SK-N-MC (cell line): ENCODE data around the gene DAB2IP.

Experiments
- EZH2 ChIP-seq: fragments of 200-600 bp; sonication (generic); IDR thresholded peaks from one replicate; pipeline ENCODE4 v1.6.1; 2017; ENCODE audit warnings: antibody characterized with exemption
- FOXP2 ChIP-seq: optimal IDR thresholded peaks from 2 replicates; pipeline ENCODE3; 2011; ENCODE audit warnings: mild to moderate bottlenecking, moderate library complexity; ENCODE audit not compliant: insufficient read depth; ENCODE audit errors: extremely low read length, control extremely low read depth
- POLR2AphosphoS5 ChIP-seq: IDR thresholded peaks from 2 replicates; pipeline ENCODE4 v1.6.1; 2012; ENCODE audit warnings: mild to moderate bottlenecking, low read depth, low read length, borderline replicate concordance

DNA sequence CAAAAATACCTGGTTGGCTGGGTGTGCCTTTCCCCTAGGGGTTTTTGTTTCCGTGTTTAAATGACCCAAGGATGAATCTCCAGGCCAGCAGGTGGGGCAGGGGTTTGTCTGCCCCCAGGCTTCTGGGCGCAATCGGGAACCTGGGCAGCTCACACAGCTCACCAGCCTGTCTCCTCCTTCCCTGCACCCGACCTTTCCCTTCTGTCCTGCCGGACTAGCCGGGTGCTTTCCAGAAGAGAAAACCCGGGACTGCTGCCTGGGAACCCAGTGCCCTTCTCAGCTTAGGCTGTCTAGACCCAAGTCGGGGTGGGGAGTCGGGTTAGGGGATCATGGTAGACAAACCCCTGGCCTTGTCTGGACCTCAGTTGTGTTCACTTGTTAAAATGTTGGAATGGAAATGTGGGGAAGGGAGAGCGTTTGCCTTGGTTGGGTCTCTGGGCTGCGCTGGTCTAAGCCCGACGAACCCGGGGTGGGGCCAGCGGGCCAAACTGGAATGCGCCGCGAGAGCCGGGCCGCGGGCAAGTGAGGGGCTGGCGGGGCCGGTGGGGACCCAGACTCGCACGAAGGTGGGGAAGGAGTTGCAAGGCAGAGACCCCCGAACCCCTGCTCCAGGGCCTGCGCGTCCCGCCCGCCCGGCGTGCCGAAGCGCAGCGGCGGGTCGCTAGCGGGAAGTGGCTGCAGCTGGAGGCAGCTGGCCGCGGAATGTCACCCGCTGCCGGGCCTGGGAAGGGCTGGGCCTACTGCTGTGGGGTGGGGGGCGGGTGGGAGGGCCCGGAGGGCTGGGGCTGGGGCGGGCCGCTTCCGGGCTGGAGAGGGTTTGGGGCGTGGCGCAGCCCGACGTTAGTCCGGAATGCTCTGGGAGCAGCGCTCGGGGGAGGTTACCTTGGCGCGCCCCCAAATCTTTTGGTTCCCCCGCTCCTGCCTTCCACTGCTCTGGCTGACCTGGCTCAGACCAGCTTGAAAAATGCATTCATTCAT lies 84.6 kb downstream of the DAB2IP start:
- TF ChIP-seq POLR2AphosphoS5 (no peak), EZH2 (no peak), FOXP2 (no peak)
